AG10803 (cell line): ENCODE measurements around the gene LDLRAP1.

Source experiments
- DNase-seq: peaks from one replicate; pipeline ENCODE4 v3.0.0; 2010; ENCODE audit warnings: low read depth
- H3K4me3 ChIP-seq: 2 replicates; pipeline ENCODE4 v1.5.1; 2011; ENCODE audit warnings: mild to moderate bottlenecking, low read length, control low read depth
- CTCF ChIP-seq: conservative IDR thresholded peaks from 2 replicates; pipeline ENCODE4 v1.5.1; 2011; ENCODE audit warnings: mild to moderate bottlenecking, low read length, control low read depth, inconsistent platforms

LDLRAP1 gene

GRCh38 chr1:25562101-25562927 is 18.9 kb downstream of the LDLRAP1 start:
- DNase-seq = no peak
- no peak overlapping the region for H3K4me3 ChIP-seq
- TF ChIP-seq CTCF = no peak

- no peak for TF ChIP-seq CTCF
- DNase-seq = no peak
- H3K4me3 ChIP-seq = no peak overlapping the region
Measured at GRCh38 chr1:25562928-25563283, 19.5 kb downstream of the LDLRAP1 start.

- no peak for DNase-seq
- no peak for TF ChIP-seq CTCF
Measured at GRCh38 chr1:25563330-25564215, 20.2 kb downstream of the LDLRAP1 start.

GRCh38 chr1:25564777-25565574 is 21.6 kb downstream of the LDLRAP1 start:
- no peak for TF ChIP-seq CTCF
- H3K4me3 ChIP-seq = no peak overlapping the region
- no peak for DNase-seq

More at GRCh38 chr1:25563330-25564215, 20.2 kb downstream of the LDLRAP1 start:
- H3K4me3 ChIP-seq = no peak overlapping the region

DNA sequence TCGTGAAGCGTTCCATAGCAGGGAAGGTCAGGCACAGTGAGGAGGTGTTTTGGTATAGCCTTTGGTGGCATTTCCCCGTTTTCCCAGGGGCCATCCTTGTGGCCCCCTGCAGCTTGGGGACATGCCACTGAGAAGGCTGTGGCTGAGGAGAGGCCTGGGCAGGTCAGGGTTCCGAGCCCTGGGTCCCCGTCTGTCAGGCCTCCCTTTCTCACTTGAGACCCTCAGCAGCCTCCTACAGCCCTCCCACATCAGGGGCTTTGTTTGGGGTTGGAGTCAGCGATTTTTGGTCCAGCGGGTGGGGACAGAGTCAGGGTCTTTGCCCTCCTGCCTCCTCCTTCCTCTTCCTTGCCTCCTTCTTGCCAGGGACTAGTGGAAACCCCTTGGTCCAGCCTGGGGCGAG is 22.2 kb downstream of the LDLRAP1 start:
- no peak for DNase-seq
- no peak overlapping the region for H3K4me3 ChIP-seq
- TF ChIP-seq CTCF = no peak

DNA sequence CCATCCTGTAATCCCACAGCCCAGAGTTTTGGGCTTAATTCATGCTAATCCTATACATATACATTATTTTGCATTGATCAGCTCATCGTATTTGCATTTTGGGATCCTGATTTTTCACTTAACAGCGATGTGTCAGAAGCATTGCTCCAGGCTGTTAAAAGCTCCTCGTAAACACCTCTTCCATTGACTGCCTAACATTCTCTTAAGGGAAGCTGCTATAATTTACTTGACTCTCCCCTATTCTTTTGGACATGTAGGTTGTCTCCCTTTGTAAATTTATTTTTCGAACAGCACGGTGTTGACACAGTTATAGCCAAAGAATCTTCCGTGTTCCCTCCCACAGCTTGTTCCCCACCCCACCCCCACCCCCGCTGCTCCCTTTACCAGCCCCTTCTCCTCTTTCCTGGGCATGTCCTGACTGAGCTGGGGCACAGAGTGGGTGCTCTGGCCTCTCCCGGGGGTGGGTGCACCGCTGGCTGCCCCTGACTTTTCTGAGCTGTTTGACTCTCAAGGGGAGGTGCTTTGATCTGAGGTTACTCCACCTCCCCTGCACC is 22.8 kb downstream of the LDLRAP1 start:
- DNase-seq = no peak
- TF ChIP-seq CTCF = no peak
- H3K4me3 ChIP-seq = peak overlapping the region; percentile 37; the same call in 1 of the 2 replicates
